GM19239 (cell line): ENCODE data around the gene TAMM41.
"Not testable (repeated sequence)": the region's sequence is repeated elsewhere in the genome, so short reads cannot be mapped to it uniquely, and the experiment has no call there.

Experiments used
- DNase-seq: peaks from one replicate; pipeline ENCODE4 v3.0.0; 2011; ENCODE audit warnings: low spot score; ENCODE audit not compliant: insufficient read length
- FAIRE-seq: peaks from 2 replicates; lab custom pipeline; 2011; peaks lifted over from hg19 to GRCh38; lab: Jason Lieb, UNC

Gene TAMM41

DNA sequence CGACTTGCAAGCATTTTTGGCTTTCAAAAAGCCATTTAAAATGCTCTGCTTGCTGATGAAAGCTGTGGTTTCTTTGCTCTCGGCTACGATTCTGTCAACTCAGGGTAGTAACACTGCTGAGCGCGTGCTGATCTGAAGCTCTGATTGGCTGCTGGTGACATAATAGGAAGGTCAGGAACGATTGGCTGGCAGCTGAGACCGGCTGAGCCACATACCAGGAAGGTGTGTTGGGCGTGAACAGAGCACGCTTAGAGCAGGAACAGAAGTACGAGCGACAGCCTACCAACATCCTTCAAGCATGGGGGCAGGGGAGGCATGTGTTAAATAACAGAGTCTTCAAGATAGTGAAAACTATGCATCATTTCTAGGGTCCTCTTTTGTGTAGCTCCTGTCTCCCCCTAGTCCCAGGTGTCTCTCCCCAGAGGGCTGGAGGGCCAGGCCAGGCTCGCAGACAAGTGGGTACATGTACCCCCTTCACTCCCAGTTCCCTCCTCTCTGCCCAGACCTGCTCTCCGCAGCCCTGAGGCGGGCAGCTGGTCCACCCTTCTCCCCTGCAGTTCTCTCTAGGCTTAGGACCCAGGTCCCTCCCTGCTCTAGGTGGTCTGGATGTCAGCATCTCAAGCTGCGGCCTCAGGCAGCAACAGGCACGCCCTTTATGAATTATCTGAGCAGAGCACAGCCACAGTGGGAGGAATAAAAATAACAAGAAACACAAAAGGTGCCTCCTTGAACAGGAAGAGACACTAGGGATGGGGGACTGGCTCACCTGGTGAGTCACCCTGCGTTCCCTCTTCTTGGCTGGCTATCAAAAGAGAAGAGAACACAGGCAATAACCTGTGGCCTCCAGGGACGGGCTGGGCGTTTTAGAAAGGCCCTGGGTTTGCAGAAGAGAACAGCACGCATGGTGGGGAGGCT, 76.0 kb downstream of the TAMM41 start:
- DNase-seq = peak; percentile 85
- peak; percentile 84 for FAIRE-seq

DNA sequence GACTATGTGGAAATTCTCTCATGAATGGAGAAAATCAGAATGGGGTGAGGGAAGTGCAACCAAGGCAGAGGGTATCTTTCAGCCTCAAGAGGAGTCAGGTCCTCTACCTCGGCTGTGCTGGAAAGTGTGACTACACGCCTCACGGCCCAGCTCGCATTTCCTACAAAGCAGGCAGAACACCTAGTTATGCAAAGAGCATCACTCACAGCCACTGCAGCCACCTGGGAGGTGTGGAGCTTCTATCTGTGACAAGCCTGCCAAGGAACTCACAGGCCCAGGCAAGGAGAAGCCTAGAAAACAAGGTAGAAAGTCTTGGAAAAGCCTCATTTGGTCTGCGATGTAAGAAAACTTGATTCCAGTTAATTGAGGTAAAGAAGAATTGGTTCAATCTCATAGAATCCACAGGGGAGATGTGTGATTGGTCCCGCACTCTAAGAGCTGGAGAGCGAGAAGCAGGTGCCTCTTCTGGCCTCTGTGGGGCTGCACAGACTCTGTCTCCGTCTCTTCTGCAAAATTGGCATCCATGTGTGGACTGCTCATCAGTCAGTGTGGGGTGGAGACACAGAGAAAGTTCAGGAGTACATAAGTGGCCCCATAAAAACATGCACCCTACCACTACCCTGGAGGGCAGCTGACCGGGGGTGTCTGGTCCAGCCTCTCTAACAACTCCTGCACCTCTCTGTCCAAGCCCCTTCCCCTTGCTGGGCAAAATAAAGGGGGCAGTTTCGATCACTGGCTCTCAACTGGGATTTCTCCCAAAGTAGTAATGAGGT, 76.8 kb downstream of the TAMM41 start:
- FAIRE-seq (no peak), DNase-seq (no peak)

DNA sequence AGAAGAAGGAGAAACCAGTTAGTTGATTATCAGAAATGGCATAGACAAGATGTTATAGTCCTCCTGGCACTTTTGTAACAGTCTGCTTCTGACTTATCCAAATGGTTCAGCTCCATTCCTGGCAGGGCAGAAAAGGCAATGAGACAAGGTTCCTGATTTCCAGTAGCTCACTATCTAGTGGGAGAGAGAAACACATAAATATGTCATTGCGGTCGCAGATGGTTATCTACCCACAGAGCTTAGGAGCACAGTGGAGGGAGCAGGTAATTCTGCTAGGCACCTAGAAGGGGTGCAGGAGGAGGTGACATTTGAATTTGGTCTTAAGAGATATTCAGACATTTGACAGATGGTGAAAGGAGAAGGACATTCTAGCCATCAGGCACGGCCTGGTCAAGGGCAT, 78.1 kb downstream of the TAMM41 start:
- no peak for DNase-seq
- FAIRE-seq = no peak

DNA sequence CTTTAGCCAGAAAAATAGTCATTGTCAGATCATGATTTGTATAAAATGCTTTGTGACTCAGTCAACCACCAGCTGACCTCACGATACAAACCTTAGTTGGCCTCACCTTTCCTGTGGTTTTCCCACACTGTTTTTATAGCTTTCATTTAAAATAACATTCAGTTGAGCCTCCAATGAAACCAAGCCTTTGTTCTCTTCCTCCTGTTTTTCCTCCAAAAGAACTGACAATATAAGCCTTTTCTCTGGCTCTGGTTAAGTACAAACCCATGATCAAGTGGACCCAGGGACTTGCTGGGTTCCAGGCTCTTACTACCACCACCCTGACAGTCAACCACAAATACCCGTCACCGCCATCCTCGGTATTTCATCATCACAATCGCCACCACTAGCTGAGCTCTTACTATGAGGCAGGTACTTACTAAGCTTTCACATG, 81.7 kb downstream of the TAMM41 start:
- FAIRE-seq (no peak), DNase-seq (no peak)

DNA sequence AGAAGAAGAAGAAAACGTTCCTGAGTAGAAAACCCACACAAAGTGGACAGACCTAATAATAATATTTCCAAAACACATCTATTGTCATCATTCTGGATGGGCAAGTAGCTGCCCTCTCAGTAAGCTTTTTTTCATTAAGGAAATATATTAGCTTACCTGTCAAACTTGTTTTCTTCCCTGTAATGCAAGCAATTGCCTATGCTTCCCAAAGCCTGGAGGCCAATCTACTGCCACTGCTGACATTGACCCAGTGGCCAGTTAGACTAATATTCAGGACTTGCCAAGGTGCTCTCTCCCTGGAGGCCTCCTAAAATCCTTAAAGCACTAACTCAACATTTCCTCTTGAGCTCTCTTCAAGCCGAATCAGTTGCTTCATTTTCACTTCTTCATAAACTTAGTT, 86.7 kb downstream of the TAMM41 start:
- DNase-seq = no peak
- no peak for FAIRE-seq

DNA sequence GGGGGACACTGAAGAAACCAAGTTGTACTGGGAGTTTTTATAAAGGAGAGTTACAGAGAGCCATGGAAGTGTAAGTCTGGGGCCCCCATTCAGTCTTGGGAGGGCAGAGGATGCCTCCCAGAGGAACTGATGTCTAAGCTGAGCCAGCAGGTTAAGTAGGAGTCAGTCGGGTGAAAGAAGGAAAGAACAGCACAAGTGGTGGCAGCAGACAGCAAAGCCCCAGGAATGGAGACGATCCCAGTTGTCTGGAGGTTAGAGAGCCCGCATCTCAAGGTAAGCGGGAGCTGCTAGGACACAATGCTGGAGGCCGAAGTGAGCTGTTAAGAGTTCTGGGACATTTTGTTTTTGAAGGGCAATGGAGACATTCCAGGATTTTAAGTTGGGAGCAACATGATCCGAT, 88.8 kb downstream of the TAMM41 start:
- FAIRE-seq (no peak), DNase-seq (no peak)

DNA sequence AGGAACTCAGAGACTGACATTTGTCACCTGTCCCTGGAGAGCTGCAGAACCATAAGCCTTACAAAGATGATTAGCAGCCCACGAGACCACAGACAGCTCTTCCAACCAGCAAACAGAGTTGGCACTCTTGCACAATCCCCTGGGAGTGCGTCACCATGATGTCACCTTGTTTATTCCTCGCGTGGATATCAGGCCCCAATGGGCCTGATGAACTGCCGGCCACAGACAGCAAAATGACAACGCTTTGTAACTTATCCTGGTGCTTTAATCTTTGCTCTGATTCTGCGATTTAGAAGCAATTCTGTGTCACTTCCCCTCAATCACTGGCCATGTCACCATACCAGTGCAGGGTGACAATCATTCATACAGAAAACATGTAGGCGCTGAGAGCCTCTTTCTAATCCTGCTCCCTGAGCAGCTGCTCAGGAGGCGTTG, 89.2 kb downstream of the TAMM41 start:
- FAIRE-seq (no peak), DNase-seq (no peak)

DNA sequence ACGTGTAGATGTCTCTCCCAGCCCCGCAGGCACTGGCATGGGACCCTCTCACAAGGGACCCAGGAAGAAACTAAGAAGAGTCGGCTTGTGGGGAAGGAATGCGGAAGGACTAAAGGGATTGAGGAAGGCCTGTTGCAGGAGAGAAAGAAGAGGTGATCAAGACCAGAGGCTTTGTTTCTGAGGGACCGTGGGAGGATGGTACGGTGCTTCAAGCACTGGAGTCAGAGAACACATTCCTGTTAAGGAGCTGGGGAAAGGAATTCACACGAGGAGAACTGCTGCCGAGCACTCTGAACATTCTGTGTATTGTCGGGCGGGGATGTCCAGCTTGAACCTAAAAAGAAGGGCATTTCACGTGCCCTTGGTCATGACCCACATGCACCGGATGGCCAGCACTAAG, 91.4 kb downstream of the TAMM41 start:
- FAIRE-seq = no peak

DNA sequence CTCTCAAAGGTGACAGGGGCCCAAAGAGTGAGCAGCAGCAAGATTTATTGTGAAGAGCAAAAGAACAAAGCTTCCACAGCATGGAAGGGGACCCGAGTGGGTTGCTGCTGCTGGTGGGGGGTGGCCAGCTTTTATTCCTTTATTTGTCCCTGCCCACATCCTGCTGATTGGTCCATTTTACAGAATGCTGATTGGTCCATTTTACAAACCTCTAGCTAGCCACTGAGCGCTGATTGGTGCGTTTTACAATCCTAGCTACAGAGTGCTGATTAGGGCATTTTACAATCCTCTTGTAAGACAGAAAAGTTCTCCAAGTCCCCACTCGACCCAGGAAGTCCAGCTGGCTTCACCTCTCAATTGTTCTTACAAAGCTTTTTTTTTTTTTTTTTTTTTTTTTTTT, 94.4 kb downstream of the TAMM41 start:
- not testable (repeated sequence) for DNase-seq, FAIRE-seq

More for the DNA sequence above, 91.4 kb downstream of the TAMM41 start:
- no peak for DNase-seq

DNA sequence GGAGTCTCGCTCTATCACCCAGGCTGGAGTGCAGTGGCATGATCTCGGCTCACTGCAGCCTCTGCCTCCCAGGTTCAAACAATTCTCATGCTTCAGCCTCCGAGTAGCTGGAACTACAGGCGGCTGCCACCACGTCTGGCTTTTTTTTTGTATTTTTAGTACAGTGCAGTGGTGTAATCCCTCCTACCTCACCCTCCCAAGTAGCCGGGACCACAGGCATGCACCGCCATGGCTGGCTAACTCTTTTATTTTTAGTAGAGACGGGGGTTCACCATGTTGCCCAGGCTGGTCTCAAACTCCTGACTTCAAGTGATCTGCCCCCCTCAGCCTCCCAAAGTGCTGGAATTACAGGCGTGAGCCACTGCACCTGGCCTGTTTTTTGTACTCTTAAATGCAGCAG, 98.4 kb downstream of the TAMM41 start:
- FAIRE-seq, DNase-seq: not testable (repeated sequence)
